DMS79 (cell line): ENCODE results near the gene VSTM2B.

Experiments used
- DNase-seq: peaks from one replicate; lab custom pipeline; 2025; lab: John Stamatoyannopoulos, UW

VSTM2B gene

DNA sequence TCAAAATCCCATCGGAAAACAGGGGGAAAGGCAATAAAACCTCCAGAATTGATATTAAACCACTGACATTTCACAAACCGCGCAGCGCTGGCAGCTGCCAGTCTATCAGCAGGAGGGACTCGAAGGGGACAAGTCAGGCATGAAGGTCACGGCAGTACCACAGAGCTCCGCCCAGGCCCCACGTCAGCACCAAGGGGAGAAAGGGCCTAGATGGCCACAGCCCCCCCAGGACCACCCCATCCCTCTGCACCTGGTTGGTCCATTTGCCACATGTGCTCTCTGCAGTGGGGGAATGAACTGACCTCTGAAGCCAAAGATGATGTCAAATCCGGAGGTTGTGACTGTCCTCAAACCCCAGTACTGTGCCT is 9.5 kb upstream of the VSTM2B start:
- no peak for DNase-seq

DNA sequence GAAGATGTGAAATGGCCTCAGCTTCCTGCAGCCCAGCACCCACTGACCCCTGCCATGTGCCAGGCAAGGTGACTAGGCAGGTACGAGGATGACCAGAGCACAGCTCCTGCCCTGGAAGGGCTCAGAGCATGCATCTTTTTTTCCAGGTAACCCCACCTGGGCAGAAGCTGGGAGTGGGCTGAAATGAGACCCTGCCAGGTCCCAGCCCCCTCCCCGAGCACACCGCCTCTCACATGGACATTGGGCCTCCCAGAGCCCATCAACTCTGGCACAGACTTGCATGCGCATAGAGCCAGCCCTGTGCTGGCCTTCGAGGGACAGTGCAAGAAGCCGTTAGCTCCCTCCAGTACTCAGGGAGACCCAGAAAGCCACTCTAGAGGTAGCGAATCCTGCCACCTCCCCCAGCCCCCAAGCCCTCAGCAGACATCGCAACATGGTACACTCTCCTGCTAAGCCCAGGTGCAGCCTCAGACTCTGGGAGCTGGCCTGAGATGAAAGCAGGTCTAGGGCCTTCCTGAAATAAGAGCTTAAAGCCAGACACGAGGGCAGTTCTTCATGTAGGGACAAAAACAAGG is 8.9 kb upstream of the VSTM2B start:
- DNase-seq, result no peak

DNA sequence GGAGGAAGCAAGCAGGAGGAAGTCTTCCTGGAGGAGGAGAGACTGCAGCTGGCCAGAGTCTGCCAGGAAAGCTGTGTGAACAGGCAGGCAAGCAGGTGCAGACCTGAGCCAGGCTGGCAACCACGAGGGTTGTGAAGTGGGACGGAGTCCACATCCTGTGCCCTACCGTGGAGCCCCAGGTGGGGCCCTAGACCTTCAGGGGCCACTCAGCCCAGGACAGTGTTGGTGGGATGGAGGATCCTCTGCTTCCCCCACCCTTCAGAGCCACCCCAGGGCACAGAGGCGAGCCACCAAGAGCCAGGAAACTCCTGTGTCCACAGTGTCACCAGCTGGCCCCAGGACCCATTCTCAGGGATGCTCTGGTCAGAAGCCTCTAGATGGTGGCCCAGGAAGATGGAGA is 8.4 kb upstream of the VSTM2B start:
- no peak for DNase-seq

DNA sequence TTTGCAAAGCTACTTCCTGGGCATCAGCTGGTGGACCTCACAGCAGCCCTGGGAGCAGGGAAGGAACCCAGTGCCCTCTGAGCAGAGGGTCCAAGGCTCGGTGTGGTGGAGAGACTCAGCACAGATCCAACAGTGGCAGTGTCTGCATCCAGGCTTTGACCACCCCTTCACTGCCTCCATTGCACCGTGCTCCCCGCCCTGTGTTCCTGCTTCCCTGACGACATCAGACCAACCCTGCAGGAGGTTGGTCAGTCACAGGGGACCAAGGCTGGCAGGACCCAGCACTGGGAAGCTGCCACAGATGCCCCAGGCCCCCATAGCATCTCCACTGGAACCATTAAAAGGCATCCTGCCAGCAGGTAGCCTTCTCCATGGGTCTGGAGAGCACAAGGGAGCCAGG is 7.8 kb upstream of the VSTM2B start:
- DNase-seq, result no peak

DNA sequence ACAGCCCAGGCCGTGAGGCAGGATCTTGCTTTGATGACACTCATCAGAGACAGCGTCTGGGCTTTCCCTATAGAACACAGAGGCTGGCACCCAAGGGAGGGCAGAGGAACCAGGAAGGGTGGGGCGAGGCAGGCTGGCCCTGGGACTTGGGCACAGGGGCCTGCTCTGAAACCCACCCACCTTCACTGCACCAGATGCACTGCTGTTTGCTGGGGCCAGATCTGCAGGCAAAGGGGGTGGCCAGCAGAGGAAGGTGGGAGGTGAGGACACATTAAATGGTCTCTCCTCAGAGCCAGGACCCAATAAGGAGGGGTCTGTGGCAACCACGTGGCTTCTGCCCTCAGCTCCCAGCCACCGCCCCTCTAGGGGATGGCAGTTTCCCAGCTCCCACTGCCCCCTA is 6.6 kb upstream of the VSTM2B start:
- no peak for DNase-seq

DNA sequence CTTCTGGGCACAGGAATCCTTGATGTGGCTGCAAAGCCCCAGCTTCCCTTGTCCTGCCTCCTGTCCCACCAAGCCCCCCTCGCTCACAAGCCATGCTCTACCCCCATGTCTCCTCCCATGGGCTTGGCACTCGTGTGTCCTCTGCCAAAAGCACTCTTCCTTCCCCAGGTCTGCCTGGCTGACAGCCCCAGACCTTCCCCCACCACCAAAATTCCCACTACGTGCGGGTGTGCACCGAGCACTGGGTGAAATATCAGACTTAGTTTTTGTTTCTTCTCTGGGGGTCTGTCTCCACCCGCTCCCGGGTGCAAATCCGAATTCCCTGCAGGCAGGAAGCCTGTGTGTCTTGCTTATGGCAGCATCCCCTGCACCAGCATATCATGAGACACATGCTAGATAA is 5.9 kb upstream of the VSTM2B start:
- DNase-seq, result no peak

DNA sequence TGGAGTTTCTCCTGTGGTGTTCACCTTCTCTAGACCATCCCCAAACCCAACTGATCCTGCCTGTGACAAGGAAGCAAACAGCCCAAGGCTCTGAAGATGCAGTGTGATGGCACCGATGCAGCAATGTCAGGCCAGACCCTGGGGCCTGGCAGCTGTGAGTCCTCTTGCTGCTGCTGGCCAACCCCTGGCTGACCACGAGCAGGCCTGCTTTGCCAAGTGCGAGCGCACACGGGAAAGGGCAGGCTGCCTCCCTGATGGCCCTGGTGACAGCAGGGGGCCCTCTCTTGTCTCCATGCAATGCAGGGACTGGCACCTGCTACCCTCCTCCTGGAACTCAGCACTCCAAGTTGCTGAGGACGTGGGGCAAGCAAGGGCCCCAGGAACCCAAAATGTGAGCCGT is 5.4 kb upstream of the VSTM2B start:
- no peak for DNase-seq

DNA sequence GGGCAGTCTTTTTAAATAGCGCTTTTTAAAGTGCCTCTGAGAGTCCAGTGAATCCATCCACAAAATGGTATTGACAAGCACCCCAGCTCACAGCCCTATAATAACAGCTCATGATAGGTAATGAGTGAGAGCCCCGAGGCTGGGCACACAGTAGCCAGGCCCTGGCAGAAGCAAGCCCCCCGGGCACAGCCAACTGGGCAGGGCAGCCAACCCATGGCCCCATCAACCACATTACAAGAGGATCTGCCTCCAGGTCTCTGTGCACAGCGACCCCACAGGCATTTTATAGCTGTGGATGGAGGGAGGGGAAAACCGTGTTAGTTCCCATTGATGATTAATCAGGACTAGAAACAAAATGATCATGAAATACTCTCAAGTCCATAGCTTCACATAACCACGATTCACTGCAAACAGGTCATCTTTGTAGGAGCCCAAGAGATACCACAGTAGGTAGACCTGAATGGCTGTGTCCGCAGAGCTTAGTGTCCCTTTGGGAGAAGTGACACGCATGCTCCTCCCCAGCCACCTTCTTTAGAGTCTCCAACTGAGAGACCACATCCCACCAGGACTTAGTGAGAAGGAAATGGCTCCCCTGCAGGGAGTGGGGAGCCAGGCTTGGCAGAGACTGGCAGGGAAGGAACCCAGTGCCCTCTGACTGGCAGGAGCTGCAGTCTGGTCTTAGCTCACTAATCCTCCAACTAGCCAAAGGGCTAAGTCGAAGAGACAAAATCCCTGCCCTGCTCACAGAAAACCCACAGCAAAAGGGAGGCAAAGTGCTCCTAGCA is 4.3 kb upstream of the VSTM2B start:
- no peak for DNase-seq

DNA sequence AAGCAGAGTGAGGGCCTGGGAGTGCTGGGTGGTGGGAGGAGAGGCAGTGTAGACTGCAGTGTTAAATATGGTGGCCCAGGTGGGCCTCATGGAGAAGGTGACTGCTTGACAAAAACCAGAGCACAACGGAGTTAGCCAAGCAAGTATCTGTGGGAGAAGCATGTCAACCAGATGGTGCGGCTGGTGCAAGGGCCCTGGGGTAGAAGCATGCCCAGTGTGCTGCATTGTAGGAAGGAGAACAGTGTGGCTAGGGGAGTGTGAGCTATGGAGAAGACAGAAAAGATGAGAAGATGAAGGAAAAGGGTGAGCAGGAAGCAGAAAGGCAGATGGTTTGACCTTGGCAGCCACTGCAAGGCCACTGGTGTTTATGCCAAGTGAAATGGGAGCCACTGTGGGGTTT is 2.2 kb upstream of the VSTM2B start:
- no peak for DNase-seq

DNA sequence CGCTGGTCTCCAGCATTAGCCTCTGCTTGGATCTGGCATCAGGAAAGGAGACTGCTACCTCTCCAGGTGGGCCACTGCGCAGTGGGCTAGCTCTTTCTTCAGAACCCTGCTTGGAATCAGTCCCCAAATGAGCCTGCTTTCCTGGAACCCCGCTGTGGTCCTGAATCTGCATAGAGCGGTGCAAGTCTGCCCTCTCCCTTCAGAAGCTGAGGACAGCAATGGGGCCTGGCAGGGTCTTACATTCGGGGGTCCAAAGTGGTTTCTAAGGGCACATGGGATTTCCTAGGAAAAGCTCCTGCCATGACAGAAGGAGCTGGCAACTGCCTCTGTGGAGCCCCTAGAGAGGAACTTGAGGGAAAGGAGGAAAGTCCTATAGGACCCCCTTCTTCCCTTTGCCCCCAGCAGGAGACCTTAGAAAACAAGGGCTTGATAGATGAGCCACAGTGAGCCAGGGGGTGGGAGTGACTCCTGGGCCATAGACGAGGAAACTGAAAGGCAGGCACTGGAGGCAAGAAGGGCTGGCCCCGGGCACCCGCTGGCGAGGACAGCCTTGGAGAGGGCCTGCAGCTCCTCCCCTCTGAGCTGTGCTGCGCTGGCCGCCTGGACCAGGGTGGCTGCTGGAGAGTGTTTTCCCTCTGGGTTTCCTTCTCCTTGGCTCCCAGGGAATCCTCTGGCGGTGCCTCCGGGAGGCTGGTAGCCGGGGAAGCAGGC is 1.4 kb upstream of the VSTM2B start:
- peak; percentile 2 for DNase-seq

DNA sequence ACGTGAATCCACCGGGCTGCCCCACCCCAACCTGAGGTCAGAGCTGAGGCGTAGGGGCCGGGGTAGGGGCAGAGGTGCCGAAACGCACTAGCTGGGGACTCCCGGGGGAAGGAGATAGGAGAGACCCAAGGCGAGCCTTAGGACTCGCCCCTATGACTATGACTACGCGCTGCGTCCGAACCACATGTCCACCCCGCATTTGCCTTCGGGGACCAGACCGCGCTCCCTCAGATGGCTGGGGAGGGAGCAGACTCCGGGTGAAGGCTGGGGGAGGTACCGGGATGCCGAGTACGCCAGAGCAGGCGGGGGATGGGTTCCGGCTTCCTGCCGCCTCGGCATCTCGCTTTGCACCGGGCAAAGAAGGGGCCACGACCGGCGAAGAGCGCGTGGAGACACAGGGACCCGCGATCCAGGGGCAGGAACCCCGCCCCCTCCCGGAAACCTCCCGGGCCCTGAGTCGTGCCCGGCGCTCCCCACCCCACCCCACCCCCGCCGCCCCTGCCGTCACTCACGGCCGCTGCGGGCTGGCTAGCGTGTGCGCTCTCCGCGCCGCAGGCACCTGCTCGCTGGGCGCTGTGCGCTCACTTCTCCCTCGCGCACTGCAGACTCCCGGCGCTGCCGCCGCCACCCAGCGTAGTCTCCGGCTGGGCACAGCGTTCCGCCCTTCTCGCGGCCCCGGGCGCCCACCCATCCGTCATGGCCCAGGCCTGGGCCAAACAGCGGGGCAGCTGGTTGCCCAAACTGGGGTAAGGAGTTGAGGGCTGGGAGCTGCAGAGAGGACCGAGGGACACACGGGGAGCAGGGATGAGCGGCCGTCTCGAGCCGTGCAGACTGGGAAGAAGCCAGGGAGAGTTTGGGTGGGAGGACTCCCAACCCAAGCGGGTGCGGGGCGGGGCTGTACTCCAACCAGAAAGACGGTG is 622 bp upstream of the VSTM2B start:
- DNase-seq, result peak; percentile 50

DNA sequence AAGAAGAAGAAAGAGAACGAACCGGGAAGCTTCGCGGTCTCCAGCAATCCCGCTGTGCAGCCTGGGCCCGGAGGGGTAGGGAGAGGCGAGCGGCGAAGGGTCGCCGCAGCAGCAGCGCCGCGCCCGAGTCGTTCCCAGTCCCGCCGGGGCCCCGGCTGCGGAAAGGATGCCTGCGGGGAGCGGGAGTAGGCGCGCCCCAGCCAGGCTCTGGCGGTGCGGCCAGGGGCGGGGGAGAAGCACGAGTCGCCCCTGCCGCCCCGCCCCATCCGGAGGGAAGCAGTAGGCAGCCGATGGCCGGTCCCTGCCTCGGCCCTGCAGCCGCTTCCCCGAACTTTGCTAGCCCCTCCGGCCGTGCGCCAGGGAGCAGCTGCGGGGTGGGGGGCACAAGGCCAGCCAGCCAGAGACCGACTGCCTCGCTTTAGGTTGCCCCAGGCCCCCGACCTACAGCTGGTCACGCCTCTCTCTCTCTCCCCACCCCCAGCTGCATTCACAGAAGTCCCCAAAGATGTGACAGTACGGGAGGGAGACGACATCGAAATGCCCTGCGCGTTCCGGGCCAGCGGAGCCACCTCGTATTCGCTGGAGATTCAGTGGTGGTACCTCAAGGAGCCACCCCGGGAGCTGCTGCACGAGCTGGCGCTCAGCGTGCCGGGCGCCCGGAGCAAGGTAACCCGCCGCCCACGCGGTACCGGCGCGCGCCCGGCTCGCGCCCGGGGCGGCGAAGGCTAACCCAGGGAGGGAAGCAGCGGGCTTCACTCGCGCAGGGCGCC is 1.1 kb downstream of the VSTM2B start:
- DNase-seq, result peak; percentile 4

DNA sequence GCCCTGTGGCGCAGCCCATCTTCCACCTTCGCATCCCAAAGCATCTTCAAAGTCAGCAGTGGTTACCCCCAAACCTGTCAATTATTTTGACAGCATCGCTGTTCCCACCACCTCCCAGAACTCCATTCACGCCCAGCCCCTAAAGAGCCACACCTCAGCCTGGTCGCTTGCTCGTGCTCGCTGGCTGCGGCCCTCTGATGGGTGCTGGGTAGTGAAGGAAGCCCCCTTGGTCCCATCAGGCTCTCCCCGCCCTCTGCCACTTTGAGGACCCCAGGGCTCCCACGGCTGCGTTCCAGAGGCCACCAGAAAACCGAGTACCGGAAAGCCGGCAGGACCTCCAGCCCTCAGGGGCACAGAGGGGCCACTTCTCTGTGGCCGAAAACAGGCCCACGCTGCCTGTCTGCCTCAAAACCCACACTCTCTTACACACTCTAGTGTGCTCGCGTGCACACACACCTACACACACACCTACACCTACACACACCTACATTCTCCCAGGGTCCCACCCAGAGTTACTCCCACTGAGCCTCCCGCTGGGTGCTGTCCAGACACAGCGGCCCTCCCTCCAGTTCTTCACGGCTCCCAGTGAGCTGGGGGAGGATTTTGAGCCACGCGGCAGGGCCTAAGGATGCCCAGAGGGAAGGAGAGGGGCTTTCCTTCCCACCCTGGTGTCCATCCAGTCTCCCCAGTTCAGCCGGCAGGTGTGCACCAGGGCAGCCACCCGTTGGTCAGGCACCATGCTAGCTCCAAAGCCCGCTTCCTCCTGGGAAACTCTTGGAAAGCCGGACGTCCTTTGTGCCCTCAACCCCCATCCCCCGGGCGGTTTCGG is 1.9 kb downstream of the VSTM2B start:
- DNase-seq, result no peak

DNA sequence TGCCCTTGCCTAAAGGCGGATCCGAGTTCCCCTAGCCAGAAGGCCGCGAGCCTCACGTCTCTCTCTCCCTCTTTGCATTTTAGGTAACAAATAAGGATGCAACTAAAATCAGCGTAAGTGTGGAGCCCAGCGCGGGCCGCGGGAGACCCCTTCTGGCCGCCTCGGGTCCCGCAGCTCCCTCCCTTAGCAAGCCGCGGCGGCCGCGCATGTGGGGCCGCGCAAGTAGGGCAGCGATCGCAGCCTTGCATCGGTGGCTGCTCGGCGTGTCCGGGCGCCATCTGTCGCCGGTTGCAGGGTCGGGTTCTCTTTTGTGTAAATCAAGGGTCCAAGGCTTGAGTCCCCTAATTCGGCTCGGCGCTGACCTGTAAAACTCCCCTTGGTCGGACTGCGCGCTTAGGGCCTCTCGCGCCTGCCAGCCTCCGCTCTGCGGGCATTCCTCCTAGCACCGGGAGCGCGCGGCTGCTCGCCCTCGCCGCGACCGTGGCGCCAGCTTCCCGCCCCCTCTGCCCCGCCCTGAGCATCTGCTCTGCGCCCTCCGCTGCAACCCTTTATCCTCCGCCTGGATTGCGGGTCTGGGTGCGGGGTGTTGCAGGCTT is 2.7 kb downstream of the VSTM2B start:
- DNase-seq, result peak; percentile 22

DNA sequence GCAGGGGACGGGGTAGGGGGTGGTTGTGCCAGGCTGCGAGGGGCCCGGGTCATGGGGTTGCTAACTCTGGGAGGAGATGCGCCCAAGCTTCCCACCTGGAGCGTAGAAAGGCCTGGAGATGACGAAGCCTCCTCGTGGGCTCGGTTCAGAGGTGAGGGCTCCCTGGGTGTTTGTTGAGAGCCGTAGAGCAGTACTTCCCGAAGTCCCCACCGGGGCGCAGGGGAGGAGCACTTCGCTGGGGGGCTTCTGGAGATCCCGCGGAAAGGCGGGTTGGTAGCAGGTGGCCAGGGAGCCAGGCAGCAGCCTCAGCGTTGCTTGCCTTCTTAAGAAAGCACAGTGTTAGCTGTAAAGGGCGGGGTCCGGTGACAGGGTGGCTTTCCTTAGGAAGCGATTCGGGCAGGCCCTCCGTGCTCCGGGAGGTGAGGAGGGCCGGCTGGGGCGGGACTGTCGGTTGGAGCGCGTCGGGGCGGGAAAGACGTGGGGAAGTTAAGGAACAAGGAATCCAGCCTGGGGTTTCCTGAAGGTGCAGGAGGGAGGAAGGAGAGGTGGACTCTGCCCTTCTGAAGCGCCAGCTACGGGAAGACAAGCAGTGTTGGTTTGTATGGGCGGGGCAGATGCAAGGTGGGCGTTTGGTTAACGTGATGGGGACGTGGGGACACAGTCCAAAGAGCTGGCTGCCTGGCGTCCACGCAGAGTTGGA is 3.3 kb downstream of the VSTM2B start:
- DNase-seq, result peak; percentile 9

DNA sequence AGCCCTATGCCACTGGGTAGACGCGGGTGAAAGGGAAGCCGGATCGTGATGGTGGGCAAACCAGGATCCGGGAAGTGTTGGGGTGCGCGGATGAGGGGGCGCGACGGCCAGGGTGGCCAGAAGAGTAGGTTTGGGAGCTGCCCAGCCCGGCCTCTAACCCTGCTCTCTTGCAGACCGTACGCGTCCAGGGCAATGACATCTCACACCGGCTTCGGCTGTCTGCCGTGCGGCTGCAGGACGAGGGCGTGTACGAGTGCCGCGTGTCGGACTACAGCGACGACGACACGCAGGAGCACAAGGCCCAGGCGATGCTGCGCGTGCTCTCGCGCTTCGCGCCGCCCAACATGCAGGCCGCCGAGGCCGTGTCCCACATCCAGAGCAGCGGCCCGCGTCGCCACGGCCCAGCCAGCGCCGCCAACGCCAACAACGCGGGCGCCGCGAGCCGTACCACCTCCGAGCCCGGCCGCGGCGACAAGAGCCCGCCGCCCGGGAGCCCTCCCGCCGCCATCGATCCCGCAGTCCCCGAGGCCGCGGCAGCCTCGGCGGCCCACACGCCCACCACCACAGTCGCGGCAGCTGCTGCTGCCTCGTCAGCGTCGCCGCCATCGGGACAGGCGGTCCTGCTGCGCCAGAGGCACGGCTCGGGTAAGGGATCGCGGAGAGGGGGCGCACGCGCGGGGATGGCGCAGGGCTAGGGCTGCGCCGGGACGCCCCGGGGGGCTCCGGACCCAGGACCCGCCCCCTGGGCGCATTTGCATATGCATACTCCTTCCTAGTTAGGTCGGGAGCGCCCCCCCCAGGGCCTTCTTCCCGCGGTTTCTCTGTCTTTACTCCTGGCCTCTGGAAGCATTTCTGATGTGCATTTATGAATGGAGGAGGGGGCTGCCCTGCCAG is 4.1 kb downstream of the VSTM2B start:
- peak; percentile 3 for DNase-seq

DNA sequence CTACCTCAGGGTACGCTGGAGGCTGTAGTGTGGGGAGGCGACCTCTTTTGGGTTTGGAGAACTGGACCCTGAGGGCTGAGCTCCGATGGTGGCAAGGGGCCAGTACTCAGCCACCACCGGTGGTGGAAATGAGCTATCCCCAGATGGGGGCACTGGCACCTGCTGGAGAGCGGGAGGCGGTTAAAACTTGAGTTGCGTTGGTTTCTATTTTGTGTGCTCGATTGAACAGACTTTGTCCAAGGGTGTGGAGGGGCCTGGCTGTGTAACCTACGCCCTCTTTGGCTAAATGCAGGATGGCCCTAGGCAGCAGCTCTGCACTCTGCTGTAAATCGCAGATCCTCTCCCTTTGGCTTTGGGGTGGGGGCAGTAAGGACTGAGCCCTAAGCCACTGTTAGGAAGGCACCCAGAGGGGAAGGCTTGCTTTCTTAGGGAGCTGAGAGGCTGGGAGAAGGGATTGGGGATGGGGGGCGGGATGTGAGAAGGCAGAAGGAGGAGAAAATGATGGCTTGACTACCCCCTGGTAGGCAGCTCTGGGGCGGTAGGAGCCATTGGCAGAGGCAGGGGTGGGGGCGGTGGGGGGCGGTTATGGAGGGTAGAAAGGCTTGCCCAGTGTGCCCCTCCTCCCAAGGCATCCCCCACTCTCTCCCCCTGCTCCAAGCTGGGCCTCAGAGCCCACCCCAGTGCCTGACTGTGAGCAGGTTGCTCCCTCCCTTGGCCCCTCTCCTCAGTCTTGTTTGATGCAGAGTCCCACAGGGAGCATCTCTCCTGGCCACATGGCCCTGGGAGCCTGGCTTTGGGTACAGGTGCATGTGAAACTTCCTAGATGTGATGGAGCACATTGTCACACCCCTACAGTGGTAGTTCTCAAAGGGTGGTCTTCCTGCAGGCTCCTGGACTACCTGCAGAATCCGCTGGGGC is 5.0 kb downstream of the VSTM2B start:
- no peak for DNase-seq
